Activated CD4-positive, alpha-beta T cell treated with anti-CD3 and anti-CD28 coated beads for 36 hours (primary cell): ENCODE data around the gene CCDC57. TPM values are rescaled to one million over a fixed set of nuclear protein-coding genes. Genes with fewer than 3 reads are reported as not detected.

Experiments used
- ATAC-seq: fragments of 200-7000 bp; cut with Tn5 transposase; one replicate; pipeline ENCODE4 v1.10.0; 2021; ENCODE audit warnings: mild to moderate bottlenecking, moderate library complexity
- CTCF ChIA-PET: fragments of 350-600 bp; sonication (Branson Sonifier 250); formaldehyde crosslinking; loops from one replicate; lab custom pipeline; 2021; ENCODE audit warnings: antibody characterized with exemption; lab: Charles Lee
- POLR2A ChIA-PET: fragments of 350-600 bp; sonication (Branson Sonifier 250); formaldehyde crosslinking; loops from one replicate; lab custom pipeline; 2021; ENCODE audit warnings: antibody characterized with exemption, inconsistent platforms; lab: Charles Lee
- DNase-seq: peaks from one replicate; pipeline ENCODE4 v3.0.0-alpha.2; 2020
- H3K27ac Mint-ChIP-seq: one replicate; pipeline ENCODE4 v1.8.0; 2021; ENCODE audit warnings: mixed read lengths
- H3K27me3 Mint-ChIP-seq: one replicate; pipeline ENCODE4 v1.8.0; 2021; ENCODE audit warnings: mixed read lengths
- H3K36me3 Mint-ChIP-seq: one replicate; pipeline ENCODE4 v1.8.0; 2021; ENCODE audit warnings: low read depth, mixed read lengths
- H3K4me1 Mint-ChIP-seq: one replicate; pipeline ENCODE4 v1.8.0; 2021; ENCODE audit warnings: mixed read lengths
- H3K4me3 Mint-ChIP-seq: one replicate; pipeline ENCODE4 v1.8.0; 2021; ENCODE audit warnings: mild to moderate bottlenecking, moderate library complexity, mixed read lengths
- H3K9me3 Mint-ChIP-seq: one replicate; pipeline ENCODE4 v1.8.0; 2021; ENCODE audit warnings: low read depth, mixed read lengths
- intact Hi-C, 2 experiments: fragments of 100-400 bp; cut with DNase I in 1 of 2; cut with micrococcal nuclease in 1 of 2; formaldehyde crosslinking; loops; one replicate each; pipeline versions ENCODE4 v1.14.2 to v1.15.1; 2022 to 2024; cut with DNase I, micrococcal nuclease
- total RNA-seq, 2 experiments: library from RNA; stranded (reverse); gene quantifications; one replicate each; pipeline ENCODE4 v1.2.3, GENCODE V29; 2021

Gene CCDC57
- total RNA-seq, 2 experiments from 2014 or later, result 41.6 to 43.8 TPM

- Mint-ChIP-seq H3K27me3 (no peaks in the 10 kb centered on the region), H3K4me1 (peaks cover 14% of the 10 kb centered on the region), H3K36me3 (peaks cover 1% of the 10 kb centered on the region), H3K4me3 (peak overlapping the region; percentile 75), H3K27ac (no peak overlapping the region), H3K9me3 (no peaks in the 10 kb centered on the region)
- intact Hi-C loops, result loop anchor here in 1 of 2 experiments (1.0 kb wide), 4 partner anchors 13 to 41 kb away; partner anchors contain the start of genes DCXR, FASN, GPS1 and LRRC45
- no peak for DNase-seq
- ATAC-seq, result no peak
- CTCF ChIA-PET, result interaction anchor here (0.7 to 1.7 kb wide), 2 partner anchors 12 to 27 kb away, joined by 3 to 5 read pairs; partner anchors contain the start of gene DCXR
- POLR2A ChIA-PET, result interaction anchor here (0.5 kb wide), 1 partner anchor 202 kb away, joined by 4 read pairs; no protein-coding TSS in a partner anchor
Measured at GRCh38 chr17:82064433-82065192, 148.0 kb downstream of the CCDC57 start.

- peaks cover 3% of the 10 kb centered on the region for H3K36me3 Mint-ChIP-seq
- H3K27ac Mint-ChIP-seq, result no peak overlapping the region
- no peaks in the 10 kb centered on the region for H3K9me3 Mint-ChIP-seq
- ATAC-seq (no peak), DNase-seq (no peak)
- intact Hi-C loops, result no loop called here
- peak overlapping the region; percentile 75 for H3K4me3 Mint-ChIP-seq
- ChIA-PET POLR2A (interaction anchor here (0.5 kb wide), 1 partner anchor 201 kb away, joined by 4 read pairs; no protein-coding TSS in a partner anchor), CTCF (interaction anchor here (0.7 kb wide), 1 partner anchor 13 kb away, joined by 3 read pairs; no protein-coding TSS in a partner anchor)
- H3K27me3 Mint-ChIP-seq, result no peaks in the 10 kb centered on the region
- peaks cover 14% of the 10 kb centered on the region for H3K4me1 Mint-ChIP-seq
Measured at GRCh38 chr17:82063424-82064415, 148.9 kb downstream of the CCDC57 start.

- Mint-ChIP-seq H3K27ac (no peak overlapping the region), H3K9me3 (no peaks in the 10 kb centered on the region), H3K4me3 (no peak overlapping the region), H3K4me1 (peaks cover 14% of the 10 kb centered on the region), H3K36me3 (peaks cover 4% of the 10 kb centered on the region), H3K27me3 (no peaks in the 10 kb centered on the region)
- ATAC-seq, result no peak
- DNase-seq, result no peak
- intact Hi-C loops, result no loop called here
- CTCF ChIA-PET, result no interaction called here
- POLR2A ChIA-PET, result no interaction called here
Measured at GRCh38 chr17:82062984-82063368, 149.7 kb downstream of the CCDC57 start.

GRCh38 chr17:82062076-82062983 is 150.3 kb downstream of the CCDC57 start:
- Mint-ChIP-seq H3K4me3 (no peak overlapping the region), H3K27ac (no peak overlapping the region)
- intact Hi-C loops, result no loop called here

GRCh38 chr17:82061047-82061925 is 151.4 kb downstream of the CCDC57 start:
- intact Hi-C loops, result no loop called here
- Mint-ChIP-seq H3K27ac (no peak overlapping the region), H3K27me3 (no peaks in the 10 kb centered on the region), H3K4me1 (peaks cover 10% of the 10 kb centered on the region), H3K9me3 (no peaks in the 10 kb centered on the region), H3K4me3 (no peak overlapping the region), H3K36me3 (peaks cover 4% of the 10 kb centered on the region)
- POLR2A ChIA-PET, result no interaction called here
- DNase-seq (no peak), ATAC-seq (no peak)
- CTCF ChIA-PET, result interaction anchor here (0.6 kb wide), 1 partner anchor 105 kb away, joined by 4 read pairs; no protein-coding TSS in a partner anchor

More at GRCh38 chr17:82062076-82062983, 150.3 kb downstream of the CCDC57 start:
- Mint-ChIP-seq H3K27me3 (no peaks in the 10 kb centered on the region), H3K4me1 (peaks cover 14% of the 10 kb centered on the region), H3K36me3 (peaks cover 4% of the 10 kb centered on the region), H3K9me3 (no peaks in the 10 kb centered on the region)
- POLR2A ChIA-PET, result no interaction called here
- CTCF ChIA-PET, result interaction anchor here (0.6 kb wide), 1 partner anchor 104 kb away, joined by 4 read pairs; no protein-coding TSS in a partner anchor
- DNase-seq, result no peak
- no peak for ATAC-seq

- H3K4me1 Mint-ChIP-seq, result peaks cover 8% of the 10 kb centered on the region
- no peaks in the 10 kb centered on the region for H3K9me3 Mint-ChIP-seq
- ATAC-seq (no peak), DNase-seq (no peak)
- H3K27me3 Mint-ChIP-seq, result no peaks in the 10 kb centered on the region
- H3K36me3 Mint-ChIP-seq, result peaks cover 7% of the 10 kb centered on the region
- POLR2A ChIA-PET, result no interaction called here
- H3K27ac Mint-ChIP-seq, result no peak overlapping the region
- intact Hi-C loops, result no loop called here
- H3K4me3 Mint-ChIP-seq, result no peak overlapping the region
- CTCF ChIA-PET, result no interaction called here
Measured at GRCh38 chr17:82060614-82061013, 152.0 kb downstream of the CCDC57 start.

- H3K27me3 Mint-ChIP-seq, result no peaks in the 10 kb centered on the region
- DNase-seq (no peak), ATAC-seq (no peak)
- peaks cover 7% of the 10 kb centered on the region for H3K36me3 Mint-ChIP-seq
- H3K4me3 Mint-ChIP-seq, result no peak overlapping the region
- H3K9me3 Mint-ChIP-seq, result no peaks in the 10 kb centered on the region
- no peak overlapping the region for H3K27ac Mint-ChIP-seq
- ChIA-PET CTCF (no interaction called here), POLR2A (no interaction called here)
- intact Hi-C loops, result no loop called here
- peaks cover 8% of the 10 kb centered on the region for H3K4me1 Mint-ChIP-seq
Measured at GRCh38 chr17:82060001-82060380, 152.7 kb downstream of the CCDC57 start.

- Mint-ChIP-seq H3K4me1 (peaks cover 7% of the 10 kb centered on the region), H3K4me3 (no peak overlapping the region), H3K27ac (no peak overlapping the region), H3K36me3 (peaks cover 7% of the 10 kb centered on the region), H3K27me3 (no peaks in the 10 kb centered on the region), H3K9me3 (no peaks in the 10 kb centered on the region)
- ChIA-PET CTCF (no interaction called here), POLR2A (no interaction called here)
- intact Hi-C loops, result no loop called here
- ATAC-seq, result no peak
- no peak for DNase-seq
Measured at GRCh38 chr17:82059272-82060000, 153.2 kb downstream of the CCDC57 start.

- ChIA-PET POLR2A (no interaction called here), CTCF (no interaction called here)
- Mint-ChIP-seq H3K4me1 (peaks cover 2% of the 10 kb centered on the region), H3K27me3 (no peaks in the 10 kb centered on the region), H3K36me3 (peaks cover 7% of the 10 kb centered on the region), H3K27ac (no peak overlapping the region), H3K9me3 (no peaks in the 10 kb centered on the region), H3K4me3 (no peak overlapping the region)
- DNase-seq (no peak), ATAC-seq (no peak)
- intact Hi-C loops, result no loop called here
Measured at GRCh38 chr17:82058855-82059249, 153.8 kb downstream of the CCDC57 start.
